SJCRH30 (cell line): Measurements from ENCODE around the gene RAMP1. TPM values are rescaled to one million over a fixed set of nuclear protein-coding genes. Genes with fewer than 3 reads are reported as not detected.

Experiments used
- DNase-seq, 2 experiments: peaks; one replicate each; pipeline ENCODE4 v3.0.0-alpha.2; 2015 to 2020
- H3K27ac ChIP-seq: fragments of 250-450 bp; sonication (Bioruptor Pico); 2 replicates; pipeline ENCODE4 v1.5.1; 2020; ENCODE audit warnings: mild to moderate bottlenecking, moderate library complexity
- H3K27me3 ChIP-seq: fragments of 250-450 bp; sonication (Bioruptor Pico); 2 replicates; pipeline ENCODE4 v1.5.1; 2020; ENCODE audit warnings: mild to moderate bottlenecking, moderate library complexity
- H3K36me3 ChIP-seq: fragments of 250-450 bp; sonication (Bioruptor Pico); 2 replicates; pipeline ENCODE4 v1.5.1; 2020; ENCODE audit warnings: mild to moderate bottlenecking, moderate library complexity
- H3K4me1 ChIP-seq: fragments of 250-450 bp; sonication (Bioruptor Pico); 2 replicates; pipeline ENCODE4 v1.5.1; 2020; ENCODE audit warnings: mild to moderate bottlenecking, moderate library complexity
- H3K4me3 ChIP-seq: fragments of 250-450 bp; sonication (Bioruptor Pico); 2 replicates; pipeline ENCODE4 v1.5.1; 2020; ENCODE audit warnings: mild to moderate bottlenecking, moderate library complexity
- H3K9me3 ChIP-seq: fragments of 250-450 bp; sonication (Bioruptor Pico); replicated peaks from 2 replicates; pipeline ENCODE4 v1.5.1; 2020; ENCODE audit warnings: mild to moderate bottlenecking, moderate library complexity
- total RNA-seq: library from RNA; depleted of rRNA; stranded (reverse); fragments of >200 nt; shearing (Covaris generic); gene quantifications from 2 replicates; pipeline ENCODE4 v1.2.3, GENCODE V29; 2014

RAMP1 gene
- total RNA-seq, 1 experiment from 2014 or later, result not detected

DNA sequence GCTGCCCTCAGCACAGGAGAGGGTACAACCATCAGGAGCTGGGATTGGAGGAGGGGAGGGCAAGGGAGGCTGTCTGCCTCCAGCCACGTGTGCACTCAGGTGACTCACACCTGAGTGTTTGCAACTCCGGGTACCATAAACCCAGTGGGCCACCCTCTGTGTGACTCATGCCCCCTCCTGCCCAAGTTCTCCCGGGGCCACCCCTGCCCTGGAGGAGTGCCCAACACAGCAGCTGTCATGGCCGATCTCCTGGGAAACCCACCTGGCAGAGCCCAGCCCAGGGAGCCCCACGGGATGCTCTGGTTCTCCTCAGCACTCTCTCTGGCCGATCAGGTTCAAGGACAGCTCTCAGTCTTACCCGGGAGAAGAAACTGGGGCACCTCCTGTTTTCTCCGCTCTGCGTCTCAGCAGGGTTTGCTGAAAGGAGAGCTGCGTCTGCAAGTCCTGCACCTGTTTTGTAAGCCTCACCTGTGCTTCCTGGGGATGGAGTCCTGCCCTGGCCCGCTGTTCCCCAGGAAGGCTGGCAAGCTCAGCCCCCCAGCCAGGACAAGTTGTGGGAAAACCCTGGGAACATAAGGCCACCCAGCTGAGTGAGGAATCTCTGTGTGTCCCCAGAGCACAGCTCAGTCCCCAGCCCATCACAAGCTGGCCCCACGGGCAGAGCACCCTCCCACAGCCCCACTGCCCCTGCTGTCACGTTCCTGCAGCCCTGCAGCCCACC, 63.4 kb downstream of the RAMP1 start:
- Histone ChIP-seq H3K9me3 (no peaks in the 10 kb centered on the region; the same call in 1 of the 2 replicates), H3K36me3 (no peaks in the 10 kb centered on the region), H3K27ac (no peak overlapping the region), H3K4me3 (no peak overlapping the region), H3K27me3 (no peaks in the 10 kb centered on the region), H3K4me1 (no peaks in the 10 kb centered on the region)
- no peak for DNase-seq

DNA sequence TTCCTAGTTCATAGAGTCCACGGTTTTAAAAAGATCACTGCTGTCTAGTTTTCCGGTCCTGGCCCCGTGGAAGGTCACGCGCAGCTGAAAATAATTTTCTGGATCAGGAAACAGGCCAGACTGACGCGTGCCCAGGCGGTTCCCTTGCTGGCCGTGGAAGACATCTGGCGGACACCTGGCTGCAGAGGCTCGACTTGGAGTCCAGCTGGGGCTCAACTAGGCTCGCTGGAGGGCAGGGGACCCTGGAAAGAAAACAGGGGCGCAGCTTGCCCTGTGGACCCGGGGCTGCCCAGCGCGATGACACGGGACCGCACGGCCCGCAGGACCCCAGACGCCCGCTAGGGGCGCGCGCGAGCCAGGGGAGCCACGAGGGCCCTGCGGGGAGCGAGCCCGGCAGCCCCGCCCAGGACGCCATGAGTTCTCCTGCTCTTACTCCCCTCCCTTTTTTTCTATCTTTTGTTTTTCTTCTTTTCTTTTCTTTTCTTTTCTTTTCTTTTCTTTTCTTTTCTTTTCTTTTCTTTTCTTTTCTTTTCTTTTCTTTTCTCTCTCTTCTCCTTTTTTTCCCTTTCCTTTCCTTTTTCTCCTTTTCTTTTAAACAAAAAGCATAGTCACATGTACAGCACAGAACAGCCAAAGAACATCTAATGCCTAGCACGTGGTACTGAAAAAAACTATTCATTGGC, 64.2 kb downstream of the RAMP1 start:
- Histone ChIP-seq H3K27me3 (no peaks in the 10 kb centered on the region), H3K4me3 (peak overlapping the region; percentile 22; the same call in 1 of the 2 replicates), H3K9me3 (no peaks in the 10 kb centered on the region; the same call in 1 of the 2 replicates), H3K4me1 (no peaks in the 10 kb centered on the region), H3K27ac (no peak overlapping the region), H3K36me3 (no peaks in the 10 kb centered on the region)
- peak; percentile 61 to 78 for DNase-seq

DNA sequence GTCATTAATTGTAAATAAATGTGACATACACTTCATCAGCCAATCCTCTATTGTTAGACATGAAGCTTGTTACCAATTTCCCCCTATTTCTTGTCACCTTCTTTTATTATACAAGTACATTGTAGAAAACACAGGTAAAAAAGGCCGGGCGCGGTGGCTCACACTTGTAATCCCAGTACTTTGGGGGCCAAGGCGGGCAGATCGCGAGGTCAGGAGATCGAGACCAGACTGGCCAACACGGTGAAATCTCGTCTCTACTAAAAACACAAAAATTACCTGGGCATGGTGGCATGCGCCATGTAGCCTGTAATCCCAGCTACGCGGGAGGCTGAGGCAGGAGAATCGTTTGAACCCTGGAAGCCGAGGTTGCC, 64.7 kb downstream of the RAMP1 start:
- no peak for DNase-seq
- Histone ChIP-seq H3K36me3 (no peaks in the 10 kb centered on the region), H3K27ac (no peak overlapping the region), H3K27me3 (no peaks in the 10 kb centered on the region), H3K4me3 (no peak overlapping the region), H3K9me3 (no peaks in the 10 kb centered on the region; the same call in 1 of the 2 replicates), H3K4me1 (no peaks in the 10 kb centered on the region)

DNA sequence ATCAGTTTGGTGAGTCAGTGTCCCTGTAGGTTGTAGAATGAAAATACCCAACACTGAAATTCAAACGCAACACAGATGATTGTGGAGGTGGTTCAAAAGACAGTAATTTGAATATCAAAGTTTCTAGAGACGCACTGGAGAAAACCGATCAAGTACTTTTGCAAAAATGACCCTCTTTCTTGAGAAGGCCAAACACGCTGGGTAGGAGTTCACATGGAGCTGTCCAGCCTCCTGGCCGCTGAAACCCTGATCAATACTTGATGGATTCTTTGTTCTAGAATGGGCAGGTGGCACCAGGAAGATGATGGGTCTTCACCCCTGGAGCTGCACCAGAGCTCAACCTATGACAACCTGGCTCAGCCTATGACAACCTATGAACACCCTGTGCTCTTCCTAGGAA, 67.7 kb downstream of the RAMP1 start:
- H3K36me3 ChIP-seq, result no peaks in the 10 kb centered on the region
- no peaks in the 10 kb centered on the region; the same call in 1 of the 2 replicates for H3K9me3 ChIP-seq
- no peaks in the 10 kb centered on the region for H3K4me1 ChIP-seq
- H3K4me3 ChIP-seq, result no peak overlapping the region
- DNase-seq, result no peak
- H3K27ac ChIP-seq, result no peak overlapping the region
- no peaks in the 10 kb centered on the region for H3K27me3 ChIP-seq

DNA sequence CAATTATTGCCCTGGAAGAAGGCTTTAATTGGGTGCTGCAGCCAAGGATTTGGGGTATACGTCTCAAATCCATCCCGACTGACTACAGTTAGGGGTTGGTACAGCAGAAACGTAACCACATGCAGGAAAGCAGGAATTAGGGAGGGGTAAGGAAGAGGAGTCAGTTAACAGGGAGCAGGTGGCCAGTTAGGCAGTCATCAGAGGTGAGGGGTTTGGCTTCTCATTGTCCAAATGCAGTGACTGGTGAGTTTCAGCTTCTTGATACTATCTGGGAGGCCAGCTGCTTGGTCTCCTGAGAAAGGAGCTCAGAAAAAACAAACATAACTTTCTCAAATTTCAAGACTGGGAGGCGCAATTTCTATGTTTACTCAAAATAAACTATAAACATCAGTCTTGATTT, 68.6 kb downstream of the RAMP1 start:
- no peaks in the 10 kb centered on the region for H3K27me3 ChIP-seq
- H3K9me3 ChIP-seq, result no peaks in the 10 kb centered on the region; the same call in 1 of the 2 replicates
- DNase-seq, result peak in 1 of 2 experiments; percentile 27
- H3K4me1 ChIP-seq, result peaks cover 3% of the 10 kb centered on the region; the same call in 1 of the 2 replicates
- H3K4me3 ChIP-seq, result no peak overlapping the region
- H3K27ac ChIP-seq, result no peak overlapping the region
- H3K36me3 ChIP-seq, result no peaks in the 10 kb centered on the region

DNA sequence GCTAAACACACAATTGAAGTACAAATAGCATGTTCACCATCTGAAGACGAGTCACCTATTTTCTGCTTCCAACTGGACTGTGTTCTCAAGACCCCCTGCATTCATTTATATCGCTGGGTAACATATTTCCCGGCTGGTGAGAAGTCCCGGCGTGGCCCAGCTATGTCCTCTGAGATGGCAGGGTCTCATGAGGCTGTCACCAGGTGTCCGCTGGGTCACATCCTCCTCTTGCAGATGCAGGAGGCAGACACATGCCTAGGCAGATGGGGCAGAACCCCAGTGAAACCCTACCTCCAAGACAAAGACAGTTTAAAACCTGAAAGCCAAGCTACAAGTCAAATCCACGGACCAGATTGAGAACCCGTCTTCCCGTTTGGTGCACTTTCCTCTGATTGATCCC, 70.6 kb downstream of the RAMP1 start:
- Histone ChIP-seq H3K9me3 (no peaks in the 10 kb centered on the region; the same call in 1 of the 2 replicates), H3K27me3 (no peaks in the 10 kb centered on the region), H3K4me3 (no peak overlapping the region), H3K27ac (no peak overlapping the region), H3K4me1 (peaks cover 4% of the 10 kb centered on the region; the same call in 1 of the 2 replicates), H3K36me3 (no peaks in the 10 kb centered on the region)
- DNase-seq, result no peak

DNA sequence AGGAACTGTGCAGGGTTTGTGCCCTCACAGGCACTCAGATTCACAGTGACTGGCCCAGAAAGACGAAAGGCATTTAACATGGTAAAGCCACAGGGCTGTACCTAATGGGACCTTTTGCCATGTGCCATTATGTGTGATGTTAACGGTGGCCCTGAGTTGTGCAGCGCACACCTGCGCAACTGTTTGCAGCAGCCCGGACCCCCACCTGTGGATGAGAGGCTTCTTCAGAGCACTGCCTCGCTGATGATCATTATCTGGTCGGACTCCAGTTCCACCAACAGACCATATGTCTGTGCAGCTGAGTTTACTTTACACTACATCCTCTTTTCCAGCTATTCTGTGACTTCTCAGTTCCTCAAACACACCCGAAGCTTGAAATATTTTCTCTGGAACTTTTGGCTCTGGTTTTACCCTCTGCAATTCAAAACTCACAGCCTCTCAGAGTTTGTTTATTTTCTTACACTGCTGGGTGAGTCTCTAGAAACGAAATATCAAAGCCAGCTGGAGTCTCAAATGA, 71.8 kb downstream of the RAMP1 start:
- no peak for DNase-seq
- no peaks in the 10 kb centered on the region for H3K27me3 ChIP-seq
- no peak overlapping the region for H3K27ac ChIP-seq
- no peak overlapping the region for H3K4me3 ChIP-seq
- no peaks in the 10 kb centered on the region; the same call in 1 of the 2 replicates for H3K9me3 ChIP-seq
- H3K4me1 ChIP-seq, result peaks cover 4% of the 10 kb centered on the region; the same call in 1 of the 2 replicates
- no peaks in the 10 kb centered on the region for H3K36me3 ChIP-seq

DNA sequence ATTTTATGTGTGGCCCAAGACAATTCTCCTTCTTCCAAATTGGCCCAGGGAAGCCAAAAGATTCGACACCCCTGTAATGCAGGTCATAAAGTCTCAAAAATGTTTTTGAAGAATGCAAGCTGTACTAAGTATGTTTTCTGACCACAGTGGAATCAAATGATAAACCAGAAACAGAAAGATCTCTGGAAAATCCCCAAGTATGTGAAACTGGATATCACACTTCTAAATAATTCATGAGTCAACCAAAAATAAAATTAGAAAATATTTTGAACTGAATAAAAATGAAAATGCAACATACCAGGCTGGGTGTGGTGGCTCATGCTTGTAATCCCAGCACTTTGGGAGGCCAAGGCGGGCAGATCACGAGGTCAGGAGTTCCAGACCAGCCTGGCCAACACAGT, 73.3 kb downstream of the RAMP1 start:
- Histone ChIP-seq H3K4me3 (no peak overlapping the region), H3K27me3 (no peaks in the 10 kb centered on the region), H3K27ac (no peak overlapping the region), H3K36me3 (no peaks in the 10 kb centered on the region), H3K9me3 (no peaks in the 10 kb centered on the region), H3K4me1 (peaks cover 4% of the 10 kb centered on the region; the same call in 1 of the 2 replicates)
- no peak for DNase-seq

DNA sequence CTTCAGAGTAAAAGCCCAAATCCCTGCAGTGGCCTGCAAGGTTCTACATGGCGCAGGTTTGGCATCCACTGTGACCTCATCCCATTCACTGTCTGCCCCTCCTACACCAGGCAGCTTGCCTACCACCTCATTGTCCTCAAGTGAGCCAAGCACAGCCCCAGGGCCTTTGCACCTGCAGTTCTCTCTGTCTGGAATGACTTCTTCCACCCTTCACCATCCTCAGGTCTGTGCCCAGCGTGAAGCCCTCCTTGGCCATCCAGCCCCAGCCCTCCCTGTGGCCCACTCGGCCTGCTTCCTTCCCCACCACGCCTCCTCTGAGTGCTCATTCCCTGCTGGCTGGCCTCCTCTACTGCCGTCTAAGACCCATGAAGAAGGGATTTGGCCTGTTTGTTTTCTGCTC, 74.8 kb downstream of the RAMP1 start:
- H3K27ac ChIP-seq, result no peak overlapping the region
- H3K4me3 ChIP-seq, result no peak overlapping the region
- no peaks in the 10 kb centered on the region for H3K36me3 ChIP-seq
- no peak for DNase-seq
- H3K27me3 ChIP-seq, result no peaks in the 10 kb centered on the region
- peaks cover 4% of the 10 kb centered on the region; the same call in 1 of the 2 replicates for H3K4me1 ChIP-seq
- no peaks in the 10 kb centered on the region for H3K9me3 ChIP-seq

DNA sequence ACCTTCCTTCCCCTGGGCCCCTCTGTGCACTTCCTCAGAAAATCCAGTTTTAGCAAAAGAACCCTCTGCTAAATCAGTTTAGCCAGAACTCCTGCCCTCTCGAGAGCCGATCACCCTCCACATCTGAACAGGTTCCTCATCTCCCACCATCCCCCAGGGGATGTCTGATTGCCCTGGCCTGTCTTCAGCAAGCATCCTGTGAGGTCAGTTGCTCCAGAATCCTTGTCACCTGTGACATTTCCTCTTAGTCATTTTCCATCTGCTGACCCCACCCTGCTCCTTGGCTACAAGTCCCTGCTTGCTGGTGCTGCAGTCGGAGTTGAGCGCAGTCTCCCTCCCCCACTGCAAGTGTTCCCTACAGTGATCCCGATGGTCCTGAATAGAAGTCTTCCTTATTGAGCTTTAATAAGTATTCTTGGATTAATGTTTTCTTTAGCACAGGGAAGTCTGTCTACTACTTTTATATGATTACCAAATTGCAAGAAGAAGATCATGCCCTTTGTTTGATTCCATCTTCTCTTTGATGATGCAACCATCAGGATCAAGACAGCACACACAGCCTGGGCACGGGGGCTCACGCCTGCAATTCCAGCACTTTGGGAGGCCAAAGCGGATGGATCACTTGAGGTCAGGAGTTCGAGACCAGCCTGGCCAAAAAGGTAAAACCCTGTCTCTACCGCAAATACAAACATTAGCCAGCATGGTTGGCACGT, 76.5 kb downstream of the RAMP1 start:
- Histone ChIP-seq H3K27ac (no peak overlapping the region), H3K4me3 (no peak overlapping the region), H3K36me3 (no peaks in the 10 kb centered on the region), H3K27me3 (no peaks in the 10 kb centered on the region), H3K4me1 (peaks cover 4% of the 10 kb centered on the region; the same call in 1 of the 2 replicates), H3K9me3 (no peaks in the 10 kb centered on the region)
- DNase-seq, result no peak

DNA sequence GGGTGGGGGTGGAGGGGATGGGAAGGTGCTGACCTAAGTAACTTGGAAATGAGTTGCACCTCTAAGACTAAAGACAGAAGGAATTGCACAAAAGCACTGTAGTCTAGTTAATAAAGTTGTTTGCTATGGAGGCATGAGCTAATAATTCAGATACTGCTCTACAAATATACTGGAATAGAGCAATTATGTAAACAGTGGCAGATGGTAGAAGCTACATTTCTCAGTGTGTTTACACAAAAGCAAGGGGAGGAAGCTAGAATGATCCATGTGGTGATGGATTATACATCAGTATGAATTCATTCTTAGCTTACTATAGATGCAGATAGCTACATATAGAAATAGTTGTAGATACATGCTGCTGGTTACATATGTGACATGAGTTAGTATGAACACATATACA, 79.8 kb downstream of the RAMP1 start:
- no peak for DNase-seq
- no peaks in the 10 kb centered on the region for H3K9me3 ChIP-seq
- H3K4me1 ChIP-seq, result no peaks in the 10 kb centered on the region; the same call in 1 of the 2 replicates
- no peak overlapping the region for H3K27ac ChIP-seq
- H3K4me3 ChIP-seq, result no peak overlapping the region
- no peaks in the 10 kb centered on the region for H3K36me3 ChIP-seq
- H3K27me3 ChIP-seq, result no peaks in the 10 kb centered on the region

DNA sequence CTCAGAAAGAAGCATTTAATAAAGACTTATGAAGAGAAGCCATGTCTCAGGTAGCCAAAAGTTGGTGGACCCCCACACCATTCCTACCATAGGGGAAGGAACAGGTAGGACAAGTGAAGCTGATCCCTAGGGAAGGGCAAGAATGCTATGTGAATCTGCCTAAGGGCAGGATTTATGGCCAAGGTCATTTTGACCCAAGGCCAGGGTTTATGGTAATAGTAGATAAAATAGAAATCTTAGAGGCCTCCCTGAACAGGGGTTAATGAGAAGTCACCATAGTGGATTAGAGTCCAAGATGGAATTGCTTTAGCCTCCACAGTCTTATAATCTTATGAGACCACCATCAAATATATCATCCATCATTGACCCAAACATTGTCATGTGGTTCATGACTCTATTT, 81.4 kb downstream of the RAMP1 start:
- no peaks in the 10 kb centered on the region for H3K9me3 ChIP-seq
- no peaks in the 10 kb centered on the region; the same call in 1 of the 2 replicates for H3K4me1 ChIP-seq
- H3K36me3 ChIP-seq, result no peaks in the 10 kb centered on the region
- no peak for DNase-seq
- H3K27ac ChIP-seq, result no peak overlapping the region
- no peaks in the 10 kb centered on the region for H3K27me3 ChIP-seq
- no peak overlapping the region for H3K4me3 ChIP-seq

DNA sequence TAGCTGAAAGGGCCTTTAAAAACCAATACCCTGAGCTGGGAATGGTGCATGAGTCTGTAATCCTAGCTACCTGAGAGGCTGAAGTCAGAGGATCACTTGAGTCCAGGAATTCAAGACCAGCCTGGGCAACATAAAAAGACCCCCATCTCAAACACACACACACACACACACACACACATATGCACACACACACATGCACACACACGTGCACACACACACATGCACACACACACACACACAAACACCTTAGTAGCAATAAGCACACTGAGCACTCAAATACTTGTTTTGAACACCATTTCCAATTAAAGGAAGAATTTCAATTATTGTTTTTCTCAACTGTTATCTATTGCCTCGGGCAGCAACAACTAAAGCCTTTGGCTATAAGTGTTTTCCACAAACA, 81.8 kb downstream of the RAMP1 start:
- Histone ChIP-seq H3K4me3 (no peak overlapping the region), H3K36me3 (no peaks in the 10 kb centered on the region), H3K27me3 (no peaks in the 10 kb centered on the region), H3K9me3 (no peaks in the 10 kb centered on the region), H3K4me1 (no peaks in the 10 kb centered on the region), H3K27ac (no peak overlapping the region)
- no peak for DNase-seq

DNA sequence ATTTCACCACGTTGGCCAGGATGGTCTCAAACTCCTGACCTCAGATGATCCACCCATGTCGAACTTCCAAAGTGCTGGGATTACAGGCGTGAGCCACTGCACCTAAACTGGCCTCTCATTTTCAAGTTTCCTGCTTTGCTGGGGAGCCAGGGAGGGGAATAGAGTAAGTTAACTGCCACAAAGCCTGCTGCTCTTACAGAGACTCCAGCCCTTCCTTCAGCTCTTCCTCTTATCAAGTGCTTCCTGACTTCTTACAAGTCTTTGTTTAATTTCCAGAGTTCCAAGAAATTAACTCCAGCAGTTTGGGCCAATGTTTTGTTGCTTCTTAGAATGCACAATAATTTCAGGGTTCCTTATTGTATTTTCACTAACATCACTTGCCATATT, 83.1 kb downstream of the RAMP1 start:
- no peak overlapping the region for H3K27ac ChIP-seq
- H3K4me1 ChIP-seq, result no peaks in the 10 kb centered on the region
- no peaks in the 10 kb centered on the region for H3K9me3 ChIP-seq
- no peak overlapping the region for H3K4me3 ChIP-seq
- no peaks in the 10 kb centered on the region for H3K27me3 ChIP-seq
- H3K36me3 ChIP-seq, result no peaks in the 10 kb centered on the region
- DNase-seq, result no peak
